IMR-90 (cell line): ENCODE data around the gene CAPN10. TPM values are rescaled to one million over a fixed set of nuclear protein-coding genes. Genes with fewer than 3 reads are reported as not detected.

Source experiments
- ATAC-seq: fragments of 200-7000 bp; cut with Tn5 transposase; 2 replicates; pipeline ENCODE4 v1.9.1; 2020; ENCODE audit warnings: low read depth, mild to moderate bottlenecking, moderate library complexity
- BruUV-seq: library from RNA; stranded (reverse); fragments of 400-500 nt; replicated peaks from 2 replicates; lab custom pipeline; 2021; lab: Mats Ljungman, UMichigan
- CTCF ChIA-PET: fragments of 300-600 bp; formaldehyde crosslinking; extraction: SDS; loops from one replicate; lab custom pipeline; 2021; ENCODE audit warnings: antibody characterized with exemption; lab: Yijun Ruan, JAX
- POLR2A ChIA-PET: fragments of 300-600 bp; sonication (Branson Sonifier 250); formaldehyde crosslinking; loops from one replicate; lab custom pipeline; 2022; ENCODE audit warnings: antibody characterized with exemption; ENCODE audit not compliant: unreplicated experiment; lab: Charles Lee
- DNase-seq: peaks from one replicate; pipeline ENCODE4 v3.0.0; 2013
- H2AFZ ChIP-seq: replicated peaks from 2 replicates; pipeline ENCODE3; 2013; ENCODE audit warnings: low read length, mild to moderate bottlenecking; ENCODE audit not compliant: poor library complexity
- H2AK5ac ChIP-seq: 2 replicates; pipeline ENCODE4 v1.6.1; 2013; ENCODE audit warnings: low read depth, low read length, inconsistent platforms
- H2AK9ac ChIP-seq: replicated peaks from 2 replicates; pipeline ENCODE3; 2013; ENCODE audit warnings: mild to moderate bottlenecking, low read depth, low read length, moderate library complexity; ENCODE audit not compliant: poor library complexity
- H2BK120ac ChIP-seq: 2 replicates; pipeline ENCODE4 v1.6.1; 2013; ENCODE audit warnings: low read depth, low read length, inconsistent platforms
- H2BK15ac ChIP-seq: 3 replicates; pipeline ENCODE4 v1.6.1; 2013; ENCODE audit warnings: low read depth, low read length, inconsistent platforms
- H2BK20ac ChIP-seq: 2 replicates; pipeline ENCODE4 v1.6.1; 2013; ENCODE audit warnings: low read depth, mild to moderate bottlenecking, inconsistent platforms, low read length, moderate library complexity
- H2BK5ac ChIP-seq: 2 replicates; pipeline ENCODE4 v1.6.1; 2013; ENCODE audit warnings: mild to moderate bottlenecking, low read depth, low read length, inconsistent platforms; ENCODE audit not compliant: poor library complexity, severe bottlenecking
- H3K14ac ChIP-seq: replicated peaks from 2 replicates; pipeline ENCODE4 v1.6.1; 2013; ENCODE audit warnings: low read depth, low read length, inconsistent platforms
- H3K18ac ChIP-seq: 2 replicates; pipeline ENCODE4 v1.6.1; 2013; ENCODE audit warnings: low read depth, low read length, control low read depth
- H3K23ac ChIP-seq: 2 replicates; pipeline ENCODE4 v1.6.1; 2013; ENCODE audit warnings: low read depth, low read length, inconsistent platforms
- H3K27ac ChIP-seq: 2 replicates; pipeline ENCODE4 v1.5.1; 2013; ENCODE audit warnings: mild to moderate bottlenecking, control low read depth, low read length; ENCODE audit not compliant: insufficient read depth
- H3K27me3 ChIP-seq: 2 replicates; pipeline ENCODE4 v1.6.1; 2013; ENCODE audit warnings: low read length; ENCODE audit not compliant: control insufficient read depth, insufficient read depth
- H3K36me3 ChIP-seq: 2 replicates; pipeline ENCODE4 v1.6.1; 2013; ENCODE audit warnings: low read length, mixed read lengths; ENCODE audit not compliant: control insufficient read depth, insufficient read depth
- H3K4ac ChIP-seq: 2 replicates; pipeline ENCODE4 v1.6.1; 2013; ENCODE audit warnings: low read depth, low read length, inconsistent platforms
- H3K4me1 ChIP-seq: 2 replicates; pipeline ENCODE4 v1.6.1; 2013; ENCODE audit warnings: low read length, mixed read lengths; ENCODE audit not compliant: control insufficient read depth, insufficient read depth
- H3K4me2 ChIP-seq: 2 replicates; pipeline ENCODE4 v1.6.1; 2013; ENCODE audit warnings: low read depth, mild to moderate bottlenecking, control low read depth, low read length, moderate library complexity
- H3K4me3 ChIP-seq: 2 replicates; pipeline ENCODE4 v1.5.1; 2013; ENCODE audit warnings: low read depth, mild to moderate bottlenecking, control low read depth, low read length, moderate library complexity; ENCODE audit not compliant: insufficient read depth
- H3K56ac ChIP-seq: 2 replicates; pipeline ENCODE4 v1.6.1; 2013; ENCODE audit warnings: low read length, inconsistent platforms; ENCODE audit not compliant: insufficient read depth; ENCODE audit errors: extremely low read depth
- H3K79me1 ChIP-seq, 2 experiments: 2 replicates each; pipeline ENCODE4 v1.6.1; 2013; ENCODE audit warnings: low read length in 2 of 2, inconsistent platforms in 1 of 2, low read depth in 1 of 2
- H3K9ac ChIP-seq: 2 replicates; pipeline ENCODE4 v1.6.1; 2013; ENCODE audit warnings: low read depth, low read length, control low read depth
- H3K9me1 ChIP-seq: 2 replicates; pipeline ENCODE4 v1.6.1; 2013; ENCODE audit warnings: low read length, inconsistent platforms; ENCODE audit not compliant: insufficient read depth
- H3K9me3 ChIP-seq: 2 replicates; pipeline ENCODE4 v1.6.1; 2013; ENCODE audit warnings: low read length; ENCODE audit not compliant: control insufficient read depth, insufficient read depth
- H4K20me1 ChIP-seq: 2 replicates; pipeline ENCODE4 v1.6.1; 2013; ENCODE audit warnings: low read length, inconsistent platforms; ENCODE audit not compliant: insufficient read depth
- H4K5ac ChIP-seq: 2 replicates; pipeline ENCODE4 v1.6.1; 2013; ENCODE audit warnings: mild to moderate bottlenecking, low read depth, low read length, control low read depth
- H4K8ac ChIP-seq, 2 experiments: 2 replicates each; pipeline ENCODE4 v1.6.1; 2013; ENCODE audit warnings: low read depth in 2 of 2, low read length in 2 of 2, control low read depth in 1 of 2, inconsistent platforms in 1 of 2
- H4K91ac ChIP-seq: 2 replicates; pipeline ENCODE4 v1.6.1; 2013; ENCODE audit warnings: low read depth, low read length, inconsistent platforms; ENCODE audit not compliant: insufficient read depth
- CHD1 ChIP-seq: IDR thresholded peaks from 2 replicates; pipeline ENCODE4 v1.6.1; 2012; ENCODE audit warnings: low read depth, low read length, improper control_type of control experiment
- CTCF ChIP-seq: conservative IDR thresholded peaks from 2 replicates; pipeline ENCODE4 v1.5.1; 2012; ENCODE audit warnings: mild to moderate bottlenecking, low read depth, low read length, improper control_type of control experiment
- MAZ ChIP-seq: IDR thresholded peaks from 2 replicates; pipeline ENCODE4 v1.6.1; 2012; ENCODE audit warnings: low read depth, mild to moderate bottlenecking, low read length, improper control_type of control experiment, moderate library complexity, borderline replicate concordance
- RAD21 ChIP-seq: IDR thresholded peaks from 2 replicates; pipeline ENCODE4 v1.6.1; 2012; ENCODE audit warnings: low read length, improper control_type of control experiment
- RFX5 ChIP-seq: IDR thresholded peaks from 2 replicates; pipeline ENCODE4 v1.8.0; 2012; ENCODE audit warnings: low read depth, mild to moderate bottlenecking, low read length, moderate library complexity
- WGBS, 2 experiments: methylation state at CpG; one replicate each; pipeline versions ENCODE4 v1.1.5 to v1.1.7; 2013; ENCODE audit warnings: missing lambda C conversion rate in 2 of 2; ENCODE audit not compliant: insufficient read length in 1 of 2; ENCODE audit errors: extremely low coverage in 2 of 2; 5-methylcytosine and 5-hydroxymethylcytosine counted together
- dilution Hi-C: fragments of 300-500 bp; cut with HindIII; formaldehyde crosslinking; loops from one replicate; pipeline ENCODE4 v1.14.3; 2018; ENCODE audit warnings: low sequenced_read_pairs; ENCODE audit not compliant: unreplicated experiment
- in situ Hi-C: fragments of 300-500 bp; cut with MboI; formaldehyde crosslinking; loops from 3 replicates; pipeline ENCODE4 v1.14.3; 2019; ENCODE audit warnings: low sequenced_read_pairs, inconsistent platforms, mixed read lengths
- intact Hi-C: fragments of 100-400 bp; cut with micrococcal nuclease; formaldehyde crosslinking; loops from 2 replicates; pipeline ENCODE4 v1.10.0; 2022
- polyA plus RNA-seq, 3 experiments: library from polyadenylated mRNA; depleted of rRNA; stranded (reverse); fragments of >200 nt; gene quantifications; 2 replicates each; pipeline ENCODE4 v1.2.3, GENCODE V29; 2012; ENCODE audit warnings: low replicate concordance in 1 of 3
- total RNA-seq: library from RNA; depleted of rRNA; stranded (reverse); fragments of >200 nt; gene quantifications from 2 replicates; pipeline ENCODE4 v1.2.3, GENCODE V29; 2012

The CAPN10 gene
- total and polyA plus RNA-seq, 2 of the 4 experiments (the other 2 are of a cell fraction) = 6.3 to 20.9 TPM

GRCh38 chr2:240566203-240567136 is 20.1 kb upstream of the CAPN10 start:
- 19% methylated on average over 29 of the region's 53 CpGs; no CpG with 5 or more reads in 1 of the 2 experiments for WGBS, 2 experiments
- Histone ChIP-seq H4K20me1 (peaks cover 13% of the 10 kb centered on the region), H3K23ac (peak overlapping the region; percentile 64; the same call in 1 of the 2 replicates), H2AK9ac (peak overlapping the region; percentile 97), H4K5ac (peak overlapping the region; percentile 99), H3K9ac (peak overlapping the region; percentile 58), H3K9me1 (peaks cover 35% of the 10 kb centered on the region), H2BK20ac (peak overlapping the region; percentile 46), H4K8ac (peak overlapping the region; percentile 58 to 93; a peak in 3 of 4 replicates), H3K56ac (0 out of 2 replicates have a peak overlapping the region, but pooled peaks have one; percentile 9), H2BK5ac (peak overlapping the region; percentile 95), H4K91ac (peak overlapping the region; percentile 76), H3K4me2 (peak overlapping the region; percentile 99), H3K4me3 (peak overlapping the region; percentile 31), H3K27me3 (no peaks in the 10 kb centered on the region), H3K4me1 (peaks cover 36% of the 10 kb centered on the region), H2AK5ac (peak overlapping the region; percentile 94), H3K79me1 (peaks cover 17 to 75% of the 10 kb centered on the region in 2 experiments), H2AFZ (peak overlapping the region; percentile 94), H3K36me3 (no peaks in the 10 kb centered on the region), H3K27ac (peak overlapping the region; percentile 72), H2BK120ac (peak overlapping the region; percentile 69), H3K18ac (peak overlapping the region; percentile 84), H3K4ac (peak overlapping the region; percentile 91), H3K14ac (peak overlapping the region; percentile 70), H3K9me3 (no peaks in the 10 kb centered on the region), H2BK15ac (peak overlapping the region; percentile 11; the same call in 1 of the 3 replicates)
- ChIA-PET CTCF (no interaction called here), POLR2A (interaction anchor here (0.6 kb wide), 1 partner anchor 398 kb away, joined by 3 read pairs; no protein-coding TSS in a partner anchor)
- BruUV-seq = no TSS peak
- intact Hi-C loops = loop anchor here (2.0 to 10.0 kb wide), 3 partner anchors 266 to 428 kb away; partner anchors contain the start of gene SNED1
- in situ Hi-C loops = no loop called here
- peak; percentile 79 for ATAC-seq
- peak; percentile 66 for TF ChIP-seq CTCF
- TF ChIP-seq RFX5 = no peak
- TF ChIP-seq CHD1 = no peak
- peak; percentile 29; the same call in 1 of the 2 replicates for TF ChIP-seq RAD21
- TF ChIP-seq MAZ = peak; percentile 92; the same call in 1 of the 2 replicates
- peak; percentile 70 for DNase-seq
- dilution Hi-C loops = no loop called here
